Activated CD4-positive, alpha-beta T cell treated with anti-CD3 and anti-CD28 coated beads, Interleukin-10, Interleukin-2, amounts not matched to agents 100 ng/mL and 50 ng/mL, durations not matched to agents 16 hours and 8 hours (primary cell): ENCODE measurements around the gene SNX12.

Experiments
- DNase-seq: peaks from one replicate; pipeline ENCODE4 v3.0.0-alpha.2; 2020

Gene SNX12

GRCh38 chrX:71068044-71068918, at the start of gene SNX12:
Gene SNX12, minus strand, starts transcription at chrX:71068334. Its CDS starts 28 bp downstream, at chrX:71068306.
- peak; percentile 94 for DNase-seq

- DNase-seq = no peak
Observed at GRCh38 chrX:71117358-71117757, 49.2 kb upstream of the SNX12 start.

DNA sequence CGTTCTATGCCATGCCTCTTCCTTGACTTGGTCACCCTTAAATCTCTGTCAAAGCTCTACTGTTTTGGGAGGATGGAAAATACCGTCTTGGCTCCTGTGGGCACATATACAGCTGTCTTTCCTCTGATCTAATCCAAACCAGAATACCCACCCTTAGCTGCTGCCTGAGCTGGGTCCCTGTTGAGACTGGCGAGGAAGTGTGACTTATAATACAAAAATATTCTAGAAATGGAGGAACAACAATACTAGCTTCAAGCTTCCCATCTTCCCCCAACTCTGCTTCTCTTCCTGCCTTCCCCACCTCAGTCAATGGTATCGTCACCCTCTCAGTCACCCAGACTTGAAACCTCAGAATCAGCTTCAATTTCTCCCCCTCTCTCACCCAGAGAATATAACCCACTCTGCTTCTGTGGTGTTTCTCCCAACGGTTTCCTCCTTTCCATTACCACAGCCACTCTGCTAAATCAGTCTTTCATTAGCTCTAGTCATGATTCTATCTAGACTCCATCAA, 43.8 kb upstream of the SNX12 start:
- peak; percentile 57 for DNase-seq

GRCh38 chrX:71111141-71111843, 43.2 kb upstream of the SNX12 start, which contains the start of gene IL2RG:
Gene IL2RG, minus strand, starts transcription at chrX:71111577. Its CDS starts 38 bp downstream, at chrX:71111539.
- peak; percentile 94 for DNase-seq

GRCh38 chrX:71109051-71109450, 40.9 kb upstream of the SNX12 start:
- no peak for DNase-seq

DNA sequence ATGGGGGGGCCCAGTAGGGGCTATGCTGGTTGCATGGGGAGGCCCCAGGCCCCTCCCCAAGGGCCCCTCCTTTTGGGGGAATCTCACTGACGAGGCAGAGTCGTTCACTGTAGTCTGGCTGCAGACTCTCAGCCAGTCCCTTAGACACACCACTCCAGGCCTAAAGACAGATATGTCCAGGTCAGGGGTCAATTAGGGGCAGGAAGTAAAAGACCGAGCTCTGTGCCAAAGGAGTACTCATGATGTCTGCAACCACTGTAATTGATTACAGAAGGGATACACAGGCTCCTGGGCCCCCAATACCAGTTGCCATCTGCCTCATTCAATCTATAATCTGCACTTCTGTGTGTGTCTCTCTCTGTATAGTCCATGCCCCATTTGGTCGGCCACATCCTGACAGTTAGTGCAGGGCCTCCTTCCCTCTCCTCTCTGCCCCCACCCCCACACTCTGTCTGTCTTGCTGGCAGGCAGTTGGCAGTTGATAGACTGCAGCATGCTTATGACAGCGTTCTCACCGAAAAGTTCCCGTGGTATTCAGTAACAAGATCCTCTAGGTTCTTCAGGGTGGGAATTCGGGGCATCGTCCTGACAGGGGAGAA, 39.7 kb upstream of the SNX12 start:
- DNase-seq = peak; percentile 69

- no peak for DNase-seq
Observed at GRCh38 chrX:71107245-71107644, 39.1 kb upstream of the SNX12 start.

GRCh38 chrX:71106427-71106826, 38.3 kb upstream of the SNX12 start, which contains the start of gene CXorf65:
Gene CXorf65, minus strand, starts transcription at chrX:71106740. Its CDS starts 184 bp downstream, at chrX:71106556.
- DNase-seq = peak; percentile 72

- no peak for DNase-seq
Observed at GRCh38 chrX:71105628-71106027, 37.5 kb upstream of the SNX12 start.

- peak; percentile 74 for DNase-seq
Observed at GRCh38 chrX:71103110-71103983, 35.2 kb upstream of the SNX12 start.

GRCh38 chrX:71102292-71102691, 34.2 kb upstream of the SNX12 start:
- no peak for DNase-seq

DNA sequence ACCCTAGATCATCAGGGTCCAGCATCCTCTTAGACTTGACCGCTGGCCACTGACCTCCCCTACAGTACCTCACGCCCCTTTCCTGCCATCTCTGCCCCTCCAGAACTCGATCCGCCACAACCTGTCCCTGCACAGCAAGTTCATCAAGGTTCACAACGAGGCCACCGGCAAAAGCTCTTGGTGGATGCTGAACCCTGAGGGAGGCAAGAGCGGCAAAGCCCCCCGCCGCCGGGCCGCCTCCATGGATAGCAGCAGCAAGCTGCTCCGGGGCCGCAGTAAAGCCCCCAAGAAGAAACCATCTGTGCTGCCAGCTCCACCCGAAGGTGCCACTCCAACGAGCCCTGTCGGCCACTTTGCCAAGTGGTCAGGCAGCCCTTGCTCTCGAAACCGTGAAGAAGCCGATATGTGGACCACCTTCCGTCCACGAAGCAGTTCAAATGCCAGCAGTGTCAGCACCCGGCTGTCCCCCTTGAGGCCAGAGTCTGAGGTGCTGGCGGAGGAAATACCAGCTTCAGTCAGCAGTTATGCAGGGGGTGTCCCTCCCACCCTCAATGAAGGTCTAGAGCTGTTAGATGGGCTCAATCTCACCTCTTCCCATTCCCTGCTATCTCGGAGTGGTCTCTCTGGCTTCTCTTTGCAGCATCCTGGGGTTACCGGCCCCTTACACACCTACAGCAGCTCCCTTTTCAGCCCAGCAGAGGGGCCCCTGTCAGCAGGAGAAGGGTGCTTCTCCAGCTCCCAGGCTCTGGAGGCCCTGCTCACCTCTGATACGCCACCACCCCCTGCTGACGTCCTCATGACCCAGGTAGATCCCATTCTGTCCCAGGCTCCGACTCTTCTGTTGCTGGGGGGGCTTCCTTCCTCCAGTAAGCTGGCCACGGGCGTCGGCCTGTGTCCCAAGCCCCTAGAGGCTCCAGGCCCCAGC, 32.7 kb upstream of the SNX12 start:
- DNase-seq = no peak

GRCh38 chrX:71099736-71100135, 31.6 kb upstream of the SNX12 start:
- DNase-seq = no peak

DNA sequence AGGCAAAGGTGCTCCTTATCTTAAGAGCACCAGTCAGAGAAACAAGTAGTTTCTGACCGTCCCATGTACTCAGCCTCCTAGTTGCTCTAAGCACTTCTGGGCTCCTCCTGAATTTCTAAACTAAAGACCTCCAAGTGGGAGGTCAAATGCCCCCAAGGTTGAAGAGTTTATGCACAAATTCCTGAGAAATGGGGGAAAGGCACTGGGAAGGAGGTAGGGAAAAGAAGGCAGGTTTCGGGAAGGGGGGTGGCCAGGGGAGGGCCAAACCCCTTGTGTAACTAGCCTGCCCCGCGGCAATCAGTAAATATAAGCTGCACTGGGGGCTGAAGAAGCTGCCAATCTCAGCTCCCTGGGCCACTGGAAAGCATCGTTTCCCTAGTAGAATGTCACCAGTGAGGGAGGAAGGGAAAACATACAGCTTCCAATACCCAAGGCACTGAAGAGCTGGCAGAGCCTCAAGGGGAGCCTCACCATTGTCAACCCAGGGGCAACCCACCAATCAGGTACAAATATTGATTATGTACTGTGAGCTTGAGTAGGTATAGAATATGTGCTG, 30.9 kb upstream of the SNX12 start:
- no peak for DNase-seq

- peak; percentile 75 for DNase-seq
Observed at GRCh38 chrX:71098302-71098701, 30.2 kb upstream of the SNX12 start.

DNA sequence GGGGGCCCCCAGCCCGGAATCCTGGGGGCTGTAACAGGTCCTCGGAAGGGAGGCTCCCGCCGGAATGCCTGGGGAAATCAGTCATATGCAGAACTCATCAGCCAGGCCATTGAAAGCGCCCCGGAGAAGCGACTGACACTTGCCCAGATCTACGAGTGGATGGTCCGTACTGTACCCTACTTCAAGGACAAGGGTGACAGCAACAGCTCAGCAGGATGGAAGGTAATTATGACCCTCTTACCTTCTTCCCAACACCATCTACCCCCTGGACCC, 28.6 kb upstream of the SNX12 start:
- DNase-seq = no peak

DNA sequence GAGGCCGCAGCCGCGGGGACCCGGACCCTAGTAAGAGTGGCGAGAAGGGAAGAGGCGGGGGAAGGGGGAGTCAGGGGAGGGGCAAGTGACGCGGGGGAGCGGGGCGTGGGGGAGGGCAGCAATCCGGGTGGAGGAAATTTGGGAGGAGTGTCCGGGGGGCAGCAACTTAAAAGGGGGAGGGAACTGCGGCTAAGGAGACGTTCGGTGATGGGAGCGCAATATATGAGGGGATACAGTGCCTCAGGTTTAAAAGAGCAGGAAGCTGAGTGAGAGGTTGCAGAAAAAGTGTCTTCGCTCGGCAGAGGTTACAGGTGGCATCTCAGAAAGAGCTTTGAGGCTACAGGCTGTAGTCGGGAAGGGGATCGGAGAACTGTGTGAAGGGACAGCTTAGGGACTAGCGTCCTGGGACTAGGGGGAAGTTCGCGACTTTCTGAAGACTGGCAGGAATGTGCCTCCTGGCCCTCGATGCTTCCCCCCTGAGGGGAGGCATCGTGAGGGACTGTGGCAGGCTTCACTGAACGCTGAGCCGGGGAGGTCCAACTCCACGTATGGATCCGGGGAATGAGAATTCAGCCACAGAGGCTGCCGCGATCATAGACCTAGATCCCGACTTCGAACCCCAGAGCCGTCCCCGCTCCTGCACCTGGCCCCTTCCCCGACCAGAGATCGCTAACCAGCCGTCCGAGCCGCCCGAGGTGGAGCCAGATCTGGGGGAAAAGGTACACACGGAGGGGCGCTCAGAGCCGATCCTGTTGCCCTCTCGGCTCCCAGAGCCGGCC, 28.0 kb upstream of the SNX12 start:
- DNase-seq = no peak

DNA sequence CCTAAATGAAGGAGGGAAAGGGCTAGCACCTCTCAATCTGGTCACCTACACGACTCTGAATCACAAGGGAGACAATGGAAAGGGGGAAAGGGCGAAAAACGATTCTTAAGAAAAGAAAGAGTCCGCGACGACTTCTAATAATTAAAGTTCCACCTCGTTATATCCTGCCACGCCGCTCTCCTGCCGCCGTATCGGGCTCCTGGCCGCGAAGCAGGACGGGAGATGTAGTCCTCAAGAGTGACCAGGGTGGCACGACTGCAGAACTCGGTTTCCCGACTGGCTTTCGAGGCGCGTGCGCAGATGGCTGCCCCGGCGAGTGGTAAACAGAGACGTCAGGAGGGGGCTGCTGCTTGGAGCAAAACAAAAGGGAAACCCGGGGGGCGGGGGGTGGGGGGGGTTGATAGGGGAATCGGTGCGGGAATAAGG, 27.4 kb upstream of the SNX12 start, which contains the start of gene FOXO4:
FOXO4 (plus strand) TSS at position 297 of the 426 bp plus-strand sequence. CDS start 678 bp downstream, outside the sequence.
- DNase-seq = peak; percentile 93

GRCh38 chrX:71095033-71095432, 26.9 kb upstream of the SNX12 start:
- DNase-seq = no peak

DNA sequence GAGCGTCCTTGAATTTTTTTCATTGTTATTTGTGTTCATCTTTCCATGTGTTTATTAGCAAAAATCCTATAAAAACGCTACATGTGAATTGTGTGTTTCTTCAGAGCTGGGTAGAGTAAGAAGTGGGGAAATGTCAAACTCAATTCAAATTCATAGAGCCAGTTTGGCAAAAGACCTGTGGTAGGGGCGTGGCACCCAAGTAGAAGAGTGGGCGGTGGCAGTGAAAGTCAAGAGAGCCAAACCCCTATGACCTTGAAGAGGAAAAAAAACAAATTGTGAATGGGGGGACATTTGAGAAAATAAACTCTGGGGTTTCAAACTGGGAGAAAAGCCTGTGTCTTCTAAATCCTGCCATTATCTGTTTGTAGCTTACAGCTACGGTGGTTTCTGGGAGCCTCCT, 23.1 kb upstream of the SNX12 start:
- no peak for DNase-seq
